NCI-H524 (cell line): ENCODE results near the gene SPATA24.
A peak's percentile ranks its signal among the peaks of the same experiment; 100 is the strongest.
"Not testable (repeated sequence)": the region's sequence is repeated elsewhere in the genome, so short reads cannot be mapped to it uniquely, and the experiment has no call there.

Experiments
- DNase-seq, 2 experiments: peaks; one replicate each; lab custom pipeline; 2025; lab: John Stamatoyannopoulos, UW

SPATA24 gene, protein sequence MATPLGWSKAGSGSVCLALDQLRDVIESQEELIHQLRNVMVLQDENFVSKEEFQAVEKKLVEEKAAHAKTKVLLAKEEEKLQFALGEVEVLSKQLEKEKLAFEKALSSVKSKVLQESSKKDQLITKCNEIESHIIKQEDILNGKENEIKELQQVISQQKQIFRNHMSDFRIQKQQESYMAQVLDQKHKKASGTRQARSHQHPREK

DNA sequence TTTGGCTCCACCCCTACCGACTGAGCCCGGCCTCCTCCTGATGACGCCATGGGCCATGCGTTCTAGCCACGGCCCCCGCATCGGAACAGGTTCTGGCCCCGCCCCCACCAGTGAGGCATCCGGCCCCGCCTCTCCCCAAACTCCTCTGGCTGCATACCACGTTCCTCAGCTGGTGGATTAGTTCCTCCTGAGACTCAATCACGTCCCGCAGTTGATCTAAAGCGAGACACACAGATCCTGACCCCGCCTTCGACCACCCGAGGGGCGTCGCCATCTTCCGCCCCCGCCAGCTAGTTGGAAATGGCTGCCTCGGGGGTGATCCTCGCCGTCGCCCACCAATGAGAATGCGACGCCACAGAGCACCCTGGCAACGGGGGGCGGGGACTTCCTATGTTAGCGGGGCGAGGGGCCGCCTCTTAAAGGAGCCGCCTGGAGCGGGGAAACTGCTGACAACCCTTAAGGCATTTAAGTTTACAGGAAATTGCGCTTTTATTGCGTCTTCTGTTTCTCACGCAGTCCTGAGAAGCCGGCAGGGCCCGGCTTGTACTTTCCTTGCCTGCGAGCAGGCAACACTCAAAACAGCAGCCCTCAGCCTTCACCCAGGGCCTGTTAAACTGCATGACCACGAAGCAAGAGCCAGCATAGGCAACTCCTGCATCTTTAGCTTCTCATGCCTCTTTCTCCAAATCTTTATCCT is at the start of gene SPATA24:
TSS of gene SPATA24 (minus strand) at position 303 of the 697 bp plus-strand sequence. CDS start at position 274, 29 bp downstream.
- DNase-seq = peak; percentile 95

- DNase-seq = no peak
Measured at GRCh38 chr5:139451878-139452660, 48.2 kb upstream of the SPATA24 start.

- DNase-seq = no peak
Measured at GRCh38 chr5:139451176-139451575, 47.3 kb upstream of the SPATA24 start.

- no peak for DNase-seq
Measured at GRCh38 chr5:139446956-139447779, 43.3 kb upstream of the SPATA24 start.

- no peak for DNase-seq
Measured at GRCh38 chr5:139445325-139446170, 41.7 kb upstream of the SPATA24 start.

DNA sequence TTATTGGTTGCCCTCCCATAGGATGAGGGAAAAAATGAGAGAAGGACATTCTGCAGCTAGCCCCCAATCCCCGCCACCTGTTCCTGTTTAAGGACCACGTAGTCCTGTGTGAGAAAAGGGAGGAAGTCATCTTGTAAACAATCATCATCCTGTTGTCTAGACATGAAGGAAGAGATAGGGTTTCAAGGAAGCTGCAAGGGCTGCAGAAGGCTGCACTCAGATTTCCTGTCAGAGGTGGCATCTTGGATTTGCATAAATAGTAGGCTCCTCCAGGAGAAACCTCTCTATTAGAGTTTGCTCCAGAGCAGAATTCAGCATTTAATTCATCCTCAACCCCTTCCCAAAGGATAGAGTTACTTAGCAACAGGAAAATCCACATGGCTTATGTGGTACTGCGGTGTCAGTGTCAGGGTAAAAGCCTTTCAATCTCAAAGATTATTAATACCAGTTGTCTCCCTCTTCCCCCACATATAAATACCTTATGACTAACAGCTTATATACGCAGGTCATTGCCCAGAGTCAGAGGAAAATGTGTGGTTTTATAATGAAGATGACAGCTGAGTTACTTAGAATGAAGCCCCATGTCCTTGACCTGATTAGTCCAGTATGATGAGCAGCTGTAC is 40.1 kb upstream of the SPATA24 start:
- DNase-seq = peak; percentile 38 to 82

GRCh38 chr5:139440416-139440815 is 36.5 kb upstream of the SPATA24 start:
- not testable (repeated sequence) for DNase-seq

DNA sequence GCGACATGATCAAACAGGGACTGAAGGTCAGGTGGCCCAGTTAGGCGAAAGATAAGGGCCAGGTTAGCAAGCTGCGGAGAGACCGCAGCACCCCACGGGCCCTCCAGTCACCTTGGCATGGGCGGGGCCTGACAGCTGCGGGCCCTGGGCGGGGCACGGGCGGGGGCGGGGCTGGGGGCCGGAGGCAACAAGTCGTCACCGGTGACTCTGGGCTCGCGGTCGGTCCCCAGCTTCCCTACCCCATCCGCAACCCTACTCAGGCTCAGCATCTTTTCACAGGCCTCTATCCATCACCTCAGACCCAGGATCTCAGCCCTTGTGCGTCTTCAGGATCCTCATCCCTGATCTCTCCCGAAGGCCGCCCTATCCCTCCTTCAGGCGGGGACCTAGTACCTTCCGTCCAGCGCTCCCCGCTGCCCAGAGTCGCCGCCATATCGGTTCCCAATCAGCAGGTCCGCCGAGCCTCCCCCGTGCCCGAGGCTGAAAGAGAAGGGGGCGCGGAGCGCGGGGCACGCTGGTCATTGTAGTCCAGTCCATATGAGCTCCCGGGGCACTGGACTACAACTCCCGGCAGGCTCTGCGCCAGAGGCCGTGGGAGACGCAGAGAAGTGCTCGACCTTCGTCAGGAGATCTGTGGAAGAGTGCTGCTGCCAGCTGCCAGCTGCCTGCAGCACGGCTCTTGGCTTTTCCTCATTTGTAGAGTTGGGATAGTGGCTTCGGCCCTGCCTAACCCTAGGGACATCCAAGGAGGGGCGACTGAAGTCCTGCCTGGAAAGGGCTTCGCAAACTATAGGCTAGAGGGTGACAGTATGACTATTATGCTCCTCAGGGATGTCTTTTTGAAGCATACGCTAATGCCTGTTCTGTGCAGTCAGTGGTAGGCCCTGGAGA is 35.4 kb upstream of the SPATA24 start, which contains the start of gene DNAJC18:
TSS of gene DNAJC18 (minus strand) at position 513 of the 891 bp plus-strand sequence. CDS start at position 433, 80 bp downstream.
- DNase-seq = peak; percentile 91 to 97

GRCh38 chr5:139438707-139439012 is 34.8 kb upstream of the SPATA24 start:
- DNase-seq = no peak

DNA sequence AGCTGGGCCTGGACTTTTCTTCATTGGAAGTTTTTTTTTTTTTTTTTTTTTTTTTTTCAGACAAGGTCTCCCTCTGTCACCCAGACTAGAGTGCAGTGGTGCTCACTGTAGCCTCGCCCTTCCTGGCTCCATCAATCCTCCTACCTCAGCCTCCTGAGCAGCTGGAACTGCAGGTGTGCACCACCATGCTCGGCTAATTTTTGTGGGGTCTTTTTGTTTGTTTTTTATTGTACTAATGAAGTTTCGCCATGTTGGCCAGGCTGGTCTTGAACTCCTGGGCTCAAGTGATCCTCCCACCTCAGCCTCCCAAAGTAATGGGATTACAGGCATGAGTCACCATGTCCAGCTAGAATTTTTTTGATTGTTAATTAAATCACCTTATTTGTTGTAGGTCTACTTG is 31.8 kb upstream of the SPATA24 start:
- DNase-seq = no peak

DNA sequence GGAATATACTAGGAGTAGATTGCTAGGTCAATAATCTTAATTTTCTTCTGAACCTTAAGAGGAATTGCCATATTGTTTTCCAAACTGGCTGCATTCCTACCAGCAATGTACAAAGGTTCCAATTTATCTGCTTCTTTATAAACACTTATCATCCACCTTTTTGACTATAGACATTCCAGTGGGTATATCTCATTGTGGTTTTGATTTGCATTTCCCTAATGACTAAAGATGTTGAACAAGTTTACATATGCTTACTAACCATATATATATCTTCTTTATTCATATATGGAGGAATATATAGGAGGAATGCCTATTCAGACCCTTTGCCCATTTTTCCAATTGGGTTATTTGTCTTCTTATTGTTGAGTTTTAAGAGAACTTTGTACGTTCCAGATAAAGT is 27.8 kb upstream of the SPATA24 start:
- no peak for DNase-seq

DNA sequence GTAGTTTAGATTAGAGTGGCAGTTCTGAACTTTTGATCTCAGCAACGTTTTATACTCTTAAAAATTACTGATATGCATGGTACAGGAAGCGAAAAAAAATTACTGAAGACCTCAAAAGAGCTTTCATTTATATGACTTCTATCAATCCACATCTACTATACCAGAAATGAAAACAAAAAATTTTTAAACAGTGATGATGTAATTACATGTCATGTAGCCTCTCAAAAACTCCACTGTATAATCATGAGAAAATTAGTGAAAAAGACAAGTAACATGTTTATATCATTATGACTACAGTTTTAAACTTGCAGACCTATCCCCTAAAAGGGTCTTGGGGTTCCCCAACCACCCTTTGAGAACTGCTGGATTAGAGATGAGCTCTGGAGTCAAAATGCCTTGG is 26.1 kb upstream of the SPATA24 start:
- no peak for DNase-seq

DNA sequence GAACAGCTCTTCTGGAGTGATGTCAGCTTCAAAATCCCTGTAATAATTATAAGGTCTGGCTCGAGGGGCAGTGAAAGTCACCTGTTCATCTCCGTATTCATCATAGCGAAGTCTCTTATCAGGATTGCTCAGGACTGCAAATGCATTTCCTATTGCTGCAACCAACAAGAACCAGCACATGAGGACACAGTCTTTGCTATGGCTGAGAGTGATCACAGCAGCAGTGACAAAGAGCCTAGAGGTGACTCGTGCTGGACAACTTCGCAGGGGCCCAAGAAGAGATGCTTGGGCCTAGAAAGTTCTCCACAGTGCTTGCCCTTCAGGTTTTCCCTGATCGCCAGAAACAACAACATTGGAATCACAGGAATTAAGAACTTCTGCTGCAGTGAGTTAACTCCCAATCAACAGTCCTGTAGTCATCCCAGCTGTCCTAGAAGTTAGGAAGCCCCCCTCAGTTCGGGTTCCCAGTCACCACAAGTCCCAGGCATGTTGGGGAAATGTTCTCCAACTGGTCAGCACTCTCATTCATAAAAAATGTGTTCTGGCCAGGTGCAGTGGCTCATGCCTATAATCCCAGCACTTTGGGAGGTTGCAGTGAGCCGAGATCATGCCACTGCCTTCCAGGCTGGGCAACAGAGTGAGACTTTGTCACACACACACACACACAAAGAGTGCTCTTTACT is 22.5 kb upstream of the SPATA24 start:
- no peak for DNase-seq

GRCh38 chr5:139425497-139425896 is 21.6 kb upstream of the SPATA24 start:
- no peak for DNase-seq

DNA sequence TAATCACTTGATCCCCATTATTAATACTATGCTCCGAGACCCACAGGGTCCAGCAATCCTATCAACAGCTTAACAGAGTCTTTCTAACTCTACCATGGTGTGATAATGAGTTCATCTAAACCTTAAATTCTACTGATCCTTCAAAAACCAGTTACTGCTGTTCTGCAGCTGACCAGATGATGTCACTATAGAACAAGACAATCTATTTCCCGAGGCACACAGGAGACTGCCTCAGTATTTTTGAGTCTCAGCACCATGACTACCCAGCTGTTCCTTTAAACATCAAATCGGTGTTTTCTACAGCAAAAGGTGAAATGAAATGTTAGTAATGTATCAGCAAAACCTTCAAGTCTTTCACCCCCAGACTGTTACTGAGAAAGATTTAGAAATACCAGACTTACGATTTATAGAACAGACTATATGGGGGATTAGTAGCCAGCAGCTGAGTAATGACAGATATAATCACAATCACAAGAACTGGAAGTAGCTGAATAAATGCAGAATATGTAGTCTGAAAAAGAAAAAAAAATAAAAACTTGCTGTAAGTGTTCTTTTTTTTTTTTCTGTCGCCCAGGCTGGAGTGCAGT is 18.5 kb upstream of the SPATA24 start:
- DNase-seq = peak; percentile 29 to 67

DNA sequence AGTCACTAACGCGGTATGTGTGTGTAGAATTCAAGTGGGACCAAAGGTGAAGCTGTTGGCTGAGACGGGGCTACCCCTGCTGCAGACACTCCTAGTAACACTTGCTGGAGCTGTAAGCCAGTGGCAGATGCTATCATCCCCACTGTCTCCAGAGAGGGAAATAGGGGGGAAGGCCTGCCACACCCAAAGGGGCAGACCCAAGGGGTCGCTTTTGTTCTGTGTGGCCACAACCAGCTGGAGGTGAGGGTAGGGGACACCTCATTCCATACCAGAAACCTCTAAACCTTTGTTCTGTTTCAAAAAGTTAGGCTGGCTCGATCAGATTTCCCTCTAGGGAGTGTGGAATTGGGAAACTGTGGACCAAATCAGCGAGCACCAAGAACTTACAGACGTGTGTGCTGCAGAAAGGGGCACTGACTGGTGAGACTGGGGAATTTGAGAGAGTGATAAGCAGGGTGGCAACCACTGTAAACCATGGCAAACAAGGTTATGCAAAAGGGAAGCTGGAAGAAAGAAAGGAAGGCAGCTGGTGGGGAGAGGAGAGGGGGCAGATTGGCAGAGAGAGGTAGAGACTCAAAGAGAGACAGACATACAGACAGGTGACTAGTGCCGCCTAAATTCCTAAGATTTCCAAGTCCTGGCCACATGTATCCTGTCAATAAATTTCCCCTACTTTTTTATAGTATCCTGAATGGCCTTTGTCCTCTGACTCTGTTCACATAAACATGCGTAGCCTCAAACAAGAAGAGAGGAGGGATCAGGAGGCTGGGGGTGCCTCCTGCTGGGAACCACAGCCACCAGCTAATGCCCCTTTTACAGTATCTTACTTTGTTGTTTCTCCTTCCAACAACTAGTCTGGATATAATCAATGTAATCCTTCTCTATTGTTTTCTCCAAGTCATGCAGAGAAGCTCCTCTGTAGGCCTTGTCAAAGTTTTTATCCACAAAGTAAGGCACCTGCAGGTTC is 15.6 kb upstream of the SPATA24 start:
- no peak for DNase-seq

GRCh38 chr5:139418793-139419192 is 14.9 kb upstream of the SPATA24 start:
- DNase-seq = no peak
